H1 (cell line): Measurements from ENCODE around the gene FICD. TPM values are rescaled to one million over a fixed set of nuclear protein-coding genes. Genes with fewer than 3 reads are reported as not detected.

Source experiments
- CTCF ChIA-PET: fragments of 300-600 bp; sonication (Branson Sonifier 250); formaldehyde crosslinking; loops from one replicate; lab custom pipeline; 2021; ENCODE audit not compliant: partially characterized antibody; lab: Charles Lee
- POLR2A ChIA-PET: fragments of 300-600 bp; sonication (Branson Sonifier 250); formaldehyde crosslinking; loops from one replicate; lab custom pipeline; 2021; ENCODE audit warnings: inconsistent platforms; ENCODE audit not compliant: partially characterized antibody; lab: Charles Lee
- DNase-seq, 2 experiments: peaks; one replicate each; pipeline versions ENCODE4 v3.0.0 to v3.0.0-alpha.2; 2010 to 2022; ENCODE audit warnings: low spot score in 2 of 2, low read depth in 1 of 2, mixed read lengths in 1 of 2
- FAIRE-seq: peaks from 2 replicates; lab custom pipeline; 2011; peaks lifted over from hg19 to GRCh38; lab: Jason Lieb, UNC
- H2AFZ ChIP-seq: 2 replicates; pipeline ENCODE4 v1.8.1; 2012; ENCODE audit warnings: low read length, inconsistent platforms
- H2AK5ac ChIP-seq: 2 replicates; pipeline ENCODE4 v1.6.1; 2013; ENCODE audit warnings: low read depth, low read length
- H2BK120ac ChIP-seq: replicated peaks from 2 replicates; pipeline ENCODE3; 2013; ENCODE audit warnings: low read depth, low read length, inconsistent platforms
- H2BK12ac ChIP-seq: 2 replicates; pipeline ENCODE4 v1.6.1; 2013; ENCODE audit warnings: low read depth, low read length
- H2BK15ac ChIP-seq: 2 replicates; pipeline ENCODE4 v1.6.1; 2013; ENCODE audit warnings: low read length
- H2BK20ac ChIP-seq: 2 replicates; pipeline ENCODE4 v1.6.1; 2013; ENCODE audit warnings: low read length
- H2BK5ac ChIP-seq: 2 replicates; pipeline ENCODE4 v1.6.1; 2013; ENCODE audit warnings: low read depth, low read length
- H3K14ac ChIP-seq: 2 replicates; pipeline ENCODE4 v1.6.1; 2013; ENCODE audit warnings: inconsistent platforms; ENCODE audit not compliant: insufficient read length
- H3K18ac ChIP-seq: 2 replicates; pipeline ENCODE4 v1.6.1; 2013; ENCODE audit warnings: low read length; ENCODE audit errors: extremely low read depth
- H3K23ac ChIP-seq: 2 replicates; pipeline ENCODE4 v1.6.1; 2013; ENCODE audit warnings: inconsistent platforms; ENCODE audit not compliant: insufficient read length
- H3K23me2 ChIP-seq: 2 replicates; pipeline ENCODE4 v1.6.1; 2013; ENCODE audit warnings: low read depth, low read length
- H3K27ac ChIP-seq: 2 replicates; pipeline ENCODE4 v1.6.1; 2011; ENCODE audit warnings: low read depth, low read length, inconsistent platforms
- H3K27me3 ChIP-seq, 4 experiments: replicated peaks in 1 of 4; 1 replicate in 1 of 4; 2 replicates in 3 of 4; pipeline versions ENCODE4 v1.6.1 to v1.8.1; 2011 to 2013; ENCODE audit warnings: low read length in 3 of 4, mild to moderate bottlenecking in 3 of 4, inconsistent platforms in 2 of 4, mixed read lengths in 2 of 4, moderate library complexity in 1 of 4; ENCODE audit not compliant: control insufficient read depth in 3 of 4, insufficient read depth in 3 of 4; ENCODE audit errors: extremely low read depth in 1 of 4
- H3K36me3 ChIP-seq, 4 experiments: 2 replicates each; pipeline versions ENCODE4 v1.6.1 to v1.8.1; 2011 to 2013; ENCODE audit warnings: mild to moderate bottlenecking in 4 of 4, low read length in 3 of 4, moderate library complexity in 2 of 4, control low read depth in 1 of 4, inconsistent platforms in 1 of 4; ENCODE audit not compliant: insufficient read depth in 4 of 4, control insufficient read depth in 2 of 4
- H3K4ac ChIP-seq: replicated peaks from 2 replicates; pipeline ENCODE3; 2013; ENCODE audit warnings: low read length, low read depth, mixed read lengths, inconsistent platforms; ENCODE audit not compliant: insufficient read length
- H3K4me1 ChIP-seq, 4 experiments: replicated peaks in 1 of 4; 1 replicate in 1 of 4; 2 replicates in 3 of 4; pipeline versions ENCODE4 v1.6.1 to v1.8.1; 2011 to 2013; ENCODE audit warnings: low read length in 3 of 4, inconsistent platforms in 2 of 4, mixed read lengths in 1 of 4; ENCODE audit not compliant: insufficient read depth in 4 of 4, control insufficient read depth in 3 of 4
- H3K4me2 ChIP-seq, 2 experiments: 2 replicates each; pipeline versions ENCODE4 v1.6.1 to v1.8.1; 2011 to 2013; ENCODE audit warnings: low read depth in 2 of 2, low read length in 2 of 2, control low read depth in 1 of 2, inconsistent platforms in 1 of 2, mild to moderate bottlenecking in 1 of 2; ENCODE audit not compliant: insufficient read depth in 1 of 2
- H3K4me3 ChIP-seq, 4 experiments: fragments of 200-600, 300-600 bp in 1 of 4; sonication (generic), shearing (Covaris generic), sonication (Bioruptor Twin) in 1 of 4; 2 replicates each; pipeline versions ENCODE4 v1.5.1 to v1.8.1; 2011 to 2016; ENCODE audit warnings: low read length in 4 of 4, low read depth in 3 of 4, control low read depth in 2 of 4, inconsistent platforms in 2 of 4, mild to moderate bottlenecking in 2 of 4, mixed read lengths in 1 of 4, moderate library complexity in 1 of 4; ENCODE audit not compliant: insufficient read depth in 2 of 4; ENCODE audit errors: extremely low read depth in 1 of 4
- H3K56ac ChIP-seq: replicated peaks from 2 replicates; pipeline ENCODE3; 2013; ENCODE audit warnings: low read depth, mild to moderate bottlenecking, mixed read lengths, low read length, inconsistent platforms; ENCODE audit not compliant: insufficient read length
- H3K79me1 ChIP-seq: 2 replicates; pipeline ENCODE4 v1.6.1; 2013; ENCODE audit warnings: low read depth, low read length, control low read depth
- H3K79me2 ChIP-seq, 2 experiments: 2 replicates each; pipeline versions ENCODE4 v1.6.1 to v1.8.1; 2012 to 2013; ENCODE audit warnings: low read length in 2 of 2, mild to moderate bottlenecking in 2 of 2, inconsistent platforms in 1 of 2; ENCODE audit not compliant: insufficient read depth in 2 of 2, control insufficient read depth in 1 of 2
- H3K9ac ChIP-seq, 4 experiments: replicated peaks in 1 of 4; 1 replicate in 1 of 4; 2 replicates in 3 of 4; pipeline versions ENCODE4 v1.6.1 to v1.8.1; 2011 to 2013; ENCODE audit warnings: low read depth in 3 of 4, low read length in 3 of 4, control low read depth in 2 of 4, mild to moderate bottlenecking in 2 of 4, moderate library complexity in 2 of 4, inconsistent platforms in 1 of 4; ENCODE audit errors: extremely low read depth in 1 of 4
- H3K9me3 ChIP-seq, 2 experiments: 2 replicates each; pipeline versions ENCODE4 v1.6.1 to v1.8.1; 2012 to 2013; ENCODE audit warnings: mild to moderate bottlenecking in 2 of 2, moderate library complexity in 2 of 2, control low read depth in 1 of 2, inconsistent platforms in 1 of 2, low read depth in 1 of 2, low read length in 1 of 2, mixed read lengths in 1 of 2; ENCODE audit not compliant: insufficient read depth in 2 of 2
- H4K20me1 ChIP-seq, 2 experiments: replicated peaks in 1 of 2; 2 replicates each; pipeline versions ENCODE3 to v1.8.1; 2011 to 2013; ENCODE audit warnings: inconsistent platforms in 2 of 2, low read length in 2 of 2, mild to moderate bottlenecking in 1 of 2; ENCODE audit not compliant: insufficient read depth in 2 of 2, control insufficient read depth in 1 of 2
- H4K5ac ChIP-seq: 2 replicates; pipeline ENCODE4 v1.6.1; 2013; ENCODE audit warnings: low read length, low read depth, mixed read lengths, inconsistent platforms; ENCODE audit not compliant: insufficient read length
- H4K8ac ChIP-seq: 2 replicates; pipeline ENCODE4 v1.8.0; 2013; ENCODE audit warnings: mild to moderate bottlenecking, moderate library complexity, low read length, inconsistent platforms; ENCODE audit not compliant: insufficient read depth; ENCODE audit errors: extremely low read depth
- H4K91ac ChIP-seq: replicated peaks from 2 replicates; pipeline ENCODE3; 2013; ENCODE audit warnings: low read length, mixed read lengths, inconsistent platforms; ENCODE audit not compliant: insufficient read length
- HDAC2 ChIP-seq, 2 experiments: fragments of 300-600 bp in 1 of 2; sonication (generic) in 1 of 2; IDR thresholded peaks; 2 replicates each; pipeline ENCODE4 v1.6.1; 2011 to 2012; ENCODE audit warnings: low read depth in 2 of 2, low read length in 2 of 2, mild to moderate bottlenecking in 2 of 2, moderate library complexity in 2 of 2, borderline replicate concordance in 1 of 2, inconsistent platforms in 1 of 2
- MAFK ChIP-seq: IDR thresholded peaks from 2 replicates; pipeline ENCODE4 v1.6.1; 2012; ENCODE audit warnings: low read depth, mild to moderate bottlenecking, improper control_type of control experiment, low read length
- POLR2A ChIP-seq, 2 experiments: IDR thresholded peaks; 1 replicate in 1 of 2; 2 replicates in 1 of 2; pipeline ENCODE4 v1.6.1; 2011; ENCODE audit warnings: low read depth in 2 of 2, low read length in 2 of 2, mild to moderate bottlenecking in 2 of 2; ENCODE audit errors: control extremely low read depth in 1 of 2
- SIN3A ChIP-seq, 2 experiments: IDR thresholded peaks in 1 of 2; conservative IDR thresholded peaks in 1 of 2; 2 replicates each; pipeline ENCODE4 v1.6.1; 2011 to 2012; ENCODE audit warnings: low read length in 2 of 2, improper control_type of control experiment in 1 of 2, low read depth in 1 of 2, mild to moderate bottlenecking in 1 of 2
- WGBS, 2 experiments: shearing (Covaris generic) in 1 of 2; methylation state at CpG; one replicate each; pipeline versions ENCODE4 v1.1.6 to v1.1.7; 2013 to 2015; ENCODE audit warnings: low lambda C conversion rate in 2 of 2, mixed read lengths in 2 of 2, inconsistent platforms in 1 of 2, low coverage in 1 of 2, missing lambda C conversion rate in 1 of 2; ENCODE audit not compliant: insufficient replicate concordance in 2 of 2, insufficient coverage in 1 of 2, insufficient read length in 1 of 2; ENCODE audit errors: extremely low coverage in 1 of 2, missing lambda C conversion rate in 1 of 2; 5-methylcytosine and 5-hydroxymethylcytosine counted together
- polyA plus RNA-seq, 7 experiments: library from polyadenylated mRNA; depleted of rRNA in 3 of 7; stranded (reverse) in 5 of 7; unstranded in 2 of 7; fragments of >200 nt in 5 of 7; fragments of 200-250 nt in 2 of 7; gene quantifications; 1 replicate in 5 of 7; 2 replicates in 1 of 7; 4 replicates in 1 of 7; pipeline versions ENCODE4 v1.2.1 to v1.2.3, GENCODE V29; 2011 to 2013; ENCODE audit warnings: missing spikeins in 2 of 7, mixed read lengths in 2 of 7
- total RNA-seq: library from RNA; stranded (reverse); fragmentation: NEBNext Ultra II Directional; extraction: Animal tissue kit (Norgen Biotek cat#: 25700); gene quantifications from 2 replicates; pipeline ENCODE4 v1.2.1, GENCODE V29; 2021

The FICD gene
- total and polyA plus RNA-seq, 2 of the 8 experiments (the other 6 are each of a cell fraction or from before 2014, with no cell fraction given): 2.2 to 6.0 TPM

DNA sequence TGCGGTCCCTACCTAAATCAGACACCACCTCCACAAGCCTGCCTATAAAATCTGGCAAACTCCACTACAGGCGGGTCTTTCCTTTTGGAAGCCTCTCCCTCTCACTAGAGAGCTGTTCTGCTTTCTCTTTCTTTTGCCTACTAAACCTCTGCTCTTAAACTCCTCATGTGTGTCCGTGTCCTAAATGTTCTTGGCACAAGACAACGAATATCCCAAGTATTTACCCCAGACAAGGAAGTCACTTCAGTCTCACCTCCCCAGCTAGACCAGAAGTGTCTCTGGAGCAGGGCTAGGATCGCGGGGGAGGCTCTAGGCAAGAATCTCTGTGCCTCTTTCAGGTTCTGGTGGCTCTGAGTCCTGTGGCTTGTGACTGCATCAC, 37.2 kb upstream of the FICD start:
- no peaks in the 10 kb centered on the region for H4K20me1 ChIP-seq
- CTCF ChIA-PET: interaction anchor here (2.1 to 3.5 kb wide), 2 partner anchors 13 to 17 kb away, joined by 6 to 17 read pairs; no protein-coding TSS in a partner anchor
- no peak for FAIRE-seq
- TF ChIP-seq MAFK (no peak), HDAC2 (IDR thresholded peaks at IDR 0.05; ENCODE audit: borderline replicate concordance in 1 of 2, low read depth in 2 of 2, low read length in 2 of 2) (no peak), SIN3A (conservative IDR thresholded peaks at IDR 0.05 in 1 of 2, IDR thresholded peaks at IDR 0.05 in 1 of 2; ENCODE audit: low read depth in 1 of 2, low read length in 2 of 2) (no peak), POLR2A (IDR thresholded peaks at IDR 0.05; ENCODE audit: control extremely low read depth in 1 of 2, low read depth in 2 of 2, low read length in 2 of 2) (no peak)

More for the DNA sequence above, 37.2 kb upstream of the FICD start:
- no peak for DNase-seq
- Histone ChIP-seq H3K56ac (no peak overlapping the region), H2AK5ac (no peak overlapping the region), H2BK120ac (no peak overlapping the region), H3K23me2 (no peaks in the 10 kb centered on the region), H2BK12ac (no peak overlapping the region), H3K9me3 (no peaks in the 10 kb centered on the region), H2BK20ac (no peak overlapping the region), H2BK5ac (no peak overlapping the region), H3K4me3 (no peak overlapping the region), H2BK15ac (0 out of 2 replicates have a peak overlapping the region, but pooled peaks have one; percentile 40), H3K4me2 (no peak overlapping the region), H4K91ac (no peak overlapping the region), H3K79me1 (no peaks in the 10 kb centered on the region), H3K14ac (no peak overlapping the region), H3K27me3 (no peaks in the 10 kb centered on the region), H3K4me1 (peaks cover 0 to 2% (median under 1%) of the 10 kb centered on the region in 4 experiments; a peak in 3 of 7 replicates), H3K9ac (no peak overlapping the region), H3K4ac (no peak overlapping the region), H3K36me3 (no peaks in the 10 kb centered on the region), H3K23ac (no peak overlapping the region), H4K5ac (no peak overlapping the region), H2AFZ (no peak overlapping the region), H4K8ac (no peak overlapping the region), H3K27ac (no peak overlapping the region), H3K18ac (no peak overlapping the region), H3K79me2 (no peaks in the 10 kb centered on the region)
- POLR2A ChIA-PET: no interaction called here
- WGBS, 2 experiments: 89% methylated on average over 6 of the region's 6 CpGs; no CpG with 5 or more reads in 1 of the 2 experiments
